SK-N-SH (cell line): ENCODE results near the gene MCTP2. TPM values are rescaled to one million over a fixed set of nuclear protein-coding genes. Genes with fewer than 3 reads are reported as not detected.

Experiments used
- CTCF ChIA-PET: fragments of 300-600, 350-600 bp; formaldehyde crosslinking; extraction: SDS; loops from one replicate; lab custom pipeline; 2021; lab: Yijun Ruan, JAX
- POLR2A ChIA-PET: fragments of 350-600 bp; sonication (Branson Sonifier 250); formaldehyde crosslinking; extraction: SDS; loops from one replicate; lab custom pipeline; 2020; ENCODE audit warnings: antibody characterized with exemption, inconsistent platforms; lab: Yijun Ruan, JAX
- DNase-seq: peaks from one replicate; pipeline ENCODE4 v3.0.0; 2012
- H2AFZ ChIP-seq: fragments of 200-600 bp; sonication (generic); 2 replicates; pipeline ENCODE4 v1.8.1; 2016; ENCODE audit warnings: antibody characterized with exemption, mild to moderate bottlenecking, low read depth
- H3F3A ChIP-seq: fragments of 200-600 bp; sonication (generic); replicated peaks from 2 replicates; pipeline ENCODE3; 2016; ENCODE audit warnings: antibody characterized with exemption, mild to moderate bottlenecking; ENCODE audit not compliant: insufficient read depth
- H3K27ac ChIP-seq, 2 experiments: fragments of 200-500 bp in 1 of 2; fragments of 200-600 bp in 1 of 2; sonication (Bioruptor generic) in 1 of 2; sonication (generic), shearing (Covaris generic) in 1 of 2; 2 replicates each; pipeline versions ENCODE4 v1.5.1 to v1.6.1; 2014 to 2016; ENCODE audit warnings: low read depth in 2 of 2, inconsistent platforms in 1 of 2, low read length in 1 of 2, mild to moderate bottlenecking in 1 of 2, mixed read lengths in 1 of 2
- H3K27me3 ChIP-seq: fragments of 200-600 bp; sonication (generic), shearing (Covaris generic); 2 replicates; pipeline ENCODE4 v1.6.1; 2016; ENCODE audit warnings: mixed run types; ENCODE audit not compliant: insufficient read depth
- H3K36me3 ChIP-seq, 2 experiments: fragments of 200-500 bp in 1 of 2; fragments of 200-600 bp in 1 of 2; sonication (Bioruptor generic) in 1 of 2; sonication (generic) in 1 of 2; replicated peaks in 1 of 2; 2 replicates each; pipeline versions ENCODE3 to v1.5.1; 2014 to 2016; ENCODE audit warnings: low read length in 1 of 2, mild to moderate bottlenecking in 1 of 2; ENCODE audit not compliant: insufficient read depth in 2 of 2, control insufficient read depth in 1 of 2
- H3K4me1 ChIP-seq, 2 experiments: fragments of 200-500 bp in 1 of 2; fragments of 200-600 bp in 1 of 2; sonication (Bioruptor generic) in 1 of 2; sonication (generic), shearing (Covaris generic) in 1 of 2; 2 replicates each; pipeline versions ENCODE4 v1.5.1 to v1.6.1; 2014 to 2016; ENCODE audit warnings: low read depth in 1 of 2, low read length in 1 of 2, mixed run types in 1 of 2; ENCODE audit not compliant: insufficient read depth in 2 of 2, control insufficient read depth in 1 of 2
- H3K4me2 ChIP-seq: fragments of 200-600 bp; sonication (generic), shearing (Covaris generic); 2 replicates; pipeline ENCODE4 v1.6.1; 2017; ENCODE audit warnings: mixed run types
- H3K4me3 ChIP-seq, 2 experiments: fragments of 200-500 bp in 1 of 2; fragments of 200-600 bp in 1 of 2; sonication (Bioruptor generic) in 1 of 2; sonication (generic), shearing (Covaris generic) in 1 of 2; 2 replicates each; pipeline versions ENCODE4 v1.5.1 to v1.8.1; 2014 to 2016; ENCODE audit warnings: low read depth in 2 of 2, inconsistent platforms in 1 of 2, low read length in 1 of 2, mild to moderate bottlenecking in 1 of 2, mixed read lengths in 1 of 2, moderate library complexity in 1 of 2
- H3K79me2 ChIP-seq: fragments of 200-600 bp; sonication (generic); 2 replicates; pipeline ENCODE4 v1.8.1; 2017; ENCODE audit warnings: mild to moderate bottlenecking; ENCODE audit not compliant: insufficient read depth
- H3K9ac ChIP-seq: fragments of 200-600 bp; sonication (generic); 2 replicates; pipeline ENCODE4 v1.6.1; 2017; ENCODE audit warnings: mixed run types
- H3K9me2 ChIP-seq: fragments of 200-600 bp; sonication (generic); 2 replicates; pipeline ENCODE4 v1.6.1; 2017; ENCODE audit warnings: mixed run types
- H3K9me3 ChIP-seq: fragments of 200-600 bp; sonication (generic); 2 replicates; pipeline ENCODE4 v1.6.1; 2017; ENCODE audit warnings: mixed run types, mild to moderate bottlenecking, moderate library complexity
- H4K20me1 ChIP-seq: fragments of 200-600 bp; sonication (generic); 2 replicates; pipeline ENCODE4 v1.6.1; 2017; ENCODE audit warnings: mild to moderate bottlenecking, mixed run types; ENCODE audit not compliant: insufficient read depth
- CTCF ChIP-seq: fragments of 200-600 bp; sonication (generic); IDR thresholded peaks from 2 replicates; pipeline ENCODE4 v1.6.1; 2017; ENCODE audit warnings: antibody characterized with exemption, mild to moderate bottlenecking, moderate library complexity
- ELF1 ChIP-seq: IDR thresholded peaks from 2 replicates; pipeline ENCODE4 v1.4.0; 2012
- EP300 ChIP-seq, 2 experiments: IDR thresholded peaks; 2 replicates each; pipeline versions ENCODE4 v1.4.0 to v1.6.1; 2012; ENCODE audit warnings: borderline replicate concordance in 1 of 2, low read depth in 1 of 2, low read length in 1 of 2
- FOSL2 ChIP-seq: IDR thresholded peaks from 2 replicates; pipeline ENCODE4 v1.4.0; 2012; ENCODE audit warnings: low read depth, mild to moderate bottlenecking, moderate library complexity, borderline replicate concordance
- FOXJ3 ChIP-seq: sonication (generic); formaldehyde crosslinking; IDR thresholded peaks from 2 replicates; pipeline ENCODE4 v1.5.1; 2020; ENCODE audit warnings: mild to moderate bottlenecking, missing genetic modification reagents
- FOXM1 ChIP-seq: IDR thresholded peaks from 2 replicates; pipeline ENCODE4 v1.4.0; 2012; ENCODE audit warnings: low read depth, mild to moderate bottlenecking
- GATA2 ChIP-seq: sonication (generic); formaldehyde crosslinking; IDR thresholded peaks from 2 replicates; pipeline ENCODE4 v1.5.0; 2020; ENCODE audit warnings: mild to moderate bottlenecking, missing genetic modification reagents
- MEF2A ChIP-seq: IDR thresholded peaks from 2 replicates; pipeline ENCODE4 v1.4.0; 2012; ENCODE audit warnings: low read depth, borderline replicate concordance
- MXI1 ChIP-seq: IDR thresholded peaks from 2 replicates; pipeline ENCODE4 v1.6.1; 2012; ENCODE audit warnings: mild to moderate bottlenecking, low read depth, low read length, improper control_type of control experiment
- NRF1 ChIP-seq: IDR thresholded peaks from 2 replicates; pipeline ENCODE4 v1.6.1; 2012; ENCODE audit warnings: low read depth, mild to moderate bottlenecking, low read length
- PBX3 ChIP-seq: IDR thresholded peaks from 2 replicates; pipeline ENCODE4; 2012
- RAD21 ChIP-seq: IDR thresholded peaks from 2 replicates; pipeline ENCODE4 v1.6.1; 2012; ENCODE audit warnings: mild to moderate bottlenecking, low read length
- RCOR1 ChIP-seq: fragments of 150-350 bp; IDR thresholded peaks from 2 replicates; pipeline ENCODE4 v1.6.1; 2017; ENCODE audit warnings: antibody characterized with exemption, low read length
- RXRA ChIP-seq: IDR thresholded peaks from 2 replicates; pipeline ENCODE4 v1.4.0; 2012; ENCODE audit warnings: low read depth, mild to moderate bottlenecking, borderline replicate concordance
- SIN3A ChIP-seq: IDR thresholded peaks from 2 replicates; pipeline ENCODE4 v1.6.1; 2012; ENCODE audit warnings: low read depth, mild to moderate bottlenecking, low read length, moderate library complexity, borderline replicate concordance
- SMC3 ChIP-seq: IDR thresholded peaks from 2 replicates; pipeline ENCODE4 v1.6.1; 2012; ENCODE audit warnings: low read depth, low read length, improper control_type of control experiment
- TCF12 ChIP-seq: IDR thresholded peaks from 2 replicates; pipeline ENCODE4 v1.4.0; 2012
- TEAD4 ChIP-seq: IDR thresholded peaks from 2 replicates; pipeline ENCODE4 v1.4.0; 2012; ENCODE audit warnings: mild to moderate bottlenecking, borderline replicate concordance; ENCODE audit not compliant: insufficient read depth
- USF1 ChIP-seq: IDR thresholded peaks from 2 replicates; pipeline ENCODE4 v1.4.0; 2012; ENCODE audit warnings: low read depth, borderline replicate concordance
- USF2 ChIP-seq: fragments of 150-350 bp; IDR thresholded peaks from 2 replicates; pipeline ENCODE4 v1.6.1; 2017; ENCODE audit warnings: antibody characterized with exemption, low read length, low read depth, borderline replicate concordance
- YY1 ChIP-seq: IDR thresholded peaks from 2 replicates; pipeline ENCODE4 v1.4.0; 2012; ENCODE audit warnings: low read depth, mild to moderate bottlenecking
- ZBTB33 ChIP-seq: IDR thresholded peaks from 2 replicates; pipeline ENCODE4 v1.4.0; 2012; ENCODE audit warnings: low read depth, borderline replicate concordance
- WGBS: methylation state at CpG from one replicate; pipeline ENCODE4 v1.1.6; 2017; ENCODE audit warnings: low lambda C conversion rate; 5-methylcytosine and 5-hydroxymethylcytosine counted together
- polyA plus RNA-seq, 3 experiments: library from polyadenylated mRNA; depleted of rRNA; stranded (reverse); fragments of >200 nt; gene quantifications; 2 replicates each; pipeline ENCODE4 v1.2.3, GENCODE V29; 2012

Gene MCTP2
- polyA plus RNA-seq, 1 of the 3 experiments (the other 2 are of a cell fraction), result 0.26 TPM

GRCh38 chr15:94198633-94199032 is 32.7 kb upstream of the MCTP2 start:
- DNase-seq, result no peak
- Histone ChIP-seq H3K4me2 (no peak overlapping the region), H3K9me3 (no peaks in the 10 kb centered on the region), H2AFZ (no peak overlapping the region), H3K9ac (no peak overlapping the region), H3K9me2 (no peaks in the 10 kb centered on the region), H3K4me1 (no peaks in the 10 kb centered on the region), H3F3A (no peaks in the 10 kb centered on the region), H3K79me2 (no peaks in the 10 kb centered on the region), H4K20me1 (no peaks in the 10 kb centered on the region), H3K27ac (no peak overlapping the region), H3K36me3 (no peaks in the 10 kb centered on the region), H3K4me3 (no peak overlapping the region), H3K27me3 (no peaks in the 10 kb centered on the region)
- ChIA-PET CTCF (no interaction called here), POLR2A (no interaction called here)
- TF ChIP-seq CTCF, result no peak
- TF ChIP-seq FOSL2, result no peak
- no peak for TF ChIP-seq RCOR1
- TF ChIP-seq EP300 (IDR thresholded peaks at IDR 0.05; ENCODE audit: borderline replicate concordance in 1 of 2, low read depth in 1 of 2, low read length in 1 of 2), result no peak
- TF ChIP-seq GATA2 (CRISPR knock-in tag), result no peak
- no peak for TF ChIP-seq PBX3
- no peak for TF ChIP-seq TCF12
- TF ChIP-seq RXRA, result no peak
- no peak for TF ChIP-seq MEF2A
- TF ChIP-seq RAD21, result no peak
- TF ChIP-seq YY1, result no peak
- TF ChIP-seq SIN3A, result no peak
- TF ChIP-seq SMC3, result no peak
- TF ChIP-seq NRF1, result no peak
- TF ChIP-seq USF2, result no peak
- 32% methylated on average over 2 of the region's 2 CpGs for WGBS

GRCh38 chr15:94199725-94200124 is 31.6 kb upstream of the MCTP2 start:
- WGBS, result 33% methylated on average over 3 of the region's 3 CpGs
- Histone ChIP-seq H3K79me2 (no peaks in the 10 kb centered on the region), H2AFZ (no peak overlapping the region), H3K27ac (no peak overlapping the region), H3F3A (no peaks in the 10 kb centered on the region), H3K9me3 (no peaks in the 10 kb centered on the region), H3K9me2 (no peaks in the 10 kb centered on the region), H4K20me1 (no peaks in the 10 kb centered on the region), H3K36me3 (no peaks in the 10 kb centered on the region), H3K4me2 (no peak overlapping the region), H3K4me1 (no peaks in the 10 kb centered on the region), H3K9ac (no peak overlapping the region), H3K27me3 (no peaks in the 10 kb centered on the region), H3K4me3 (no peak overlapping the region)
- TF ChIP-seq USF1 (no peak), FOSL2 (no peak), GATA2 (CRISPR knock-in tag) (no peak), TEAD4 (no peak), ELF1 (no peak), FOXJ3 (CRISPR knock-in tag) (no peak), ZBTB33 (no peak), RXRA (no peak), RCOR1 (no peak), FOXM1 (no peak), SIN3A (no peak), MXI1 (no peak), NRF1 (no peak)
- ChIA-PET POLR2A (no interaction called here), CTCF (no interaction called here)
- DNase-seq, result no peak
